ENCODE results near the gene SPOUT1. TPM values are rescaled to one million over a fixed set of nuclear protein-coding genes. Genes with fewer than 3 reads are reported as not detected.

Gene SPOUT1
- total and polyA plus RNA-seq, 10 donors: 31.9 to 54.3 (median 40.1) TPM

DNA sequence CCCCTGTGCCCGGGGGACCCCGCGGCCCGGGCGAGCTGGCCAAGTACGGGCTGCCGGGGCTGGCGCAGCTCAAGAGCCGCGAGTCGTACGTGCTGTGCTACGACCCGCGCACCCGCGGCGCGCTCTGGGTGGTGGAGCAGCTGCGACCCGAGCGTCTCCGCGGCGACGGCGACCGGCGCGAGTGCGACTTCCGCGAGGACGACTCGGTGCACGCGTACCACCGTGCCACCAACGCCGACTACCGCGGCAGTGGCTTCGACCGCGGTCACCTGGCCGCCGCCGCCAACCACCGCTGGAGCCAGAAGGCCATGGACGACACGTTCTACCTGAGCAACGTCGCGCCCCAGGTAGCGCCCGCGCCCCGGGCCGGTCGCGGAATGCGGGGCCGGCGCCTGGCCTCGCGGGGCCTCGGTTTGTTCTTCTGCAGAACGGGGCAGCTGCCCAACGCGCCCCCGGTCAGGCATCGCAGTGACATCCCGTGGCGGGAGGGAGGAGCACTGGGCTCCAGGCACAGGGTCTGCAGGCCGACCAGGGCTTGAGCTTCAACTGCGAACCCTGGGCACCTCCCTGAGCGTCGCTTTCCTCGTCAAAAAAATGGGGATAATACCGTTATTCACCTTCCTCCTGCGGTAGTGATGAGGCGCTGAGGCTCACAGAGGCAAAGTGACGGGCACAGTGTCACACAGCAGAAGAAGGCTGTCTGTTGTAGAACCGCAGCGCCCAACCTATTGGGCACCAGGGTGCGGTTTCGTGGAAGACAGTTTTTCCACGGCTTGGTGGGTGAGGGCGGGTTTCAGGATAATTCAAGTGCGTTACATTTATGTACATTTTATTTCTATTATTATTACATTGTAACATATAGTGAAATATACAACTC lies 10.5 kb downstream of the SPOUT1 start:
- H3K4me3 ChIP-seq: peak overlapping the region; percentile 56 to 79 (median 73)
- DNase-seq: peak; percentile 90
- H3K9me3 ChIP-seq: no peaks in the 10 kb centered on the region
- peaks cover 7 to 41% (median 20%) of the 10 kb centered on the region in 6 donors for H3K4me1 ChIP-seq
- TF ChIP-seq, protein P1, sequence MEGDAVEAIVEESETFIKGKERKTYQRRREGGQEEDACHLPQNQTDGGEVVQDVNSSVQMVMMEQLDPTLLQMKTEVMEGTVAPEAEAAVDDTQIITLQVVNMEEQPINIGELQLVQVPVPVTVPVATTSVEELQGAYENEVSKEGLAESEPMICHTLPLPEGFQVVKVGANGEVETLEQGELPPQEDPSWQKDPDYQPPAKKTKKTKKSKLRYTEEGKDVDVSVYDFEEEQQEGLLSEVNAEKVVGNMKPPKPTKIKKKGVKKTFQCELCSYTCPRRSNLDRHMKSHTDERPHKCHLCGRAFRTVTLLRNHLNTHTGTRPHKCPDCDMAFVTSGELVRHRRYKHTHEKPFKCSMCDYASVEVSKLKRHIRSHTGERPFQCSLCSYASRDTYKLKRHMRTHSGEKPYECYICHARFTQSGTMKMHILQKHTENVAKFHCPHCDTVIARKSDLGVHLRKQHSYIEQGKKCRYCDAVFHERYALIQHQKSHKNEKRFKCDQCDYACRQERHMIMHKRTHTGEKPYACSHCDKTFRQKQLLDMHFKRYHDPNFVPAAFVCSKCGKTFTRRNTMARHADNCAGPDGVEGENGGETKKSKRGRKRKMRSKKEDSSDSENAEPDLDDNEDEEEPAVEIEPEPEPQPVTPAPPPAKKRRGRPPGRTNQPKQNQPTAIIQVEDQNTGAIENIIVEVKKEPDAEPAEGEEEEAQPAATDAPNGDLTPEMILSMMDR (IDR thresholded peaks at IDR 0.05 in 8 of 11, conservative IDR thresholded peaks at IDR 0.05 in 3 of 11): no peak
- peak in 1 of 3 donors; percentile 48 for TF ChIP-seq POLR2AphosphoS5 (IDR thresholded peaks at IDR 0.05)
- H3K27ac ChIP-seq: peak overlapping the region in 7 of 8 donors; percentile 27 to 91 (median 85)
- peaks cover 0 to 35% (median 28%) of the 10 kb centered on the region in 6 donors for H3K36me3 ChIP-seq
- intact Hi-C loops (cut with DNase I; ENCODE audit: low total_unique reads): no loop called here
- WGBS, 5 donors: 10 to 52% (median 12%) methylated on average over 17 to 90 of the region's 90 CpGs
- no peaks in the 10 kb centered on the region for H3K27me3 ChIP-seq (replicated peaks in 1 of 7)

DNA sequence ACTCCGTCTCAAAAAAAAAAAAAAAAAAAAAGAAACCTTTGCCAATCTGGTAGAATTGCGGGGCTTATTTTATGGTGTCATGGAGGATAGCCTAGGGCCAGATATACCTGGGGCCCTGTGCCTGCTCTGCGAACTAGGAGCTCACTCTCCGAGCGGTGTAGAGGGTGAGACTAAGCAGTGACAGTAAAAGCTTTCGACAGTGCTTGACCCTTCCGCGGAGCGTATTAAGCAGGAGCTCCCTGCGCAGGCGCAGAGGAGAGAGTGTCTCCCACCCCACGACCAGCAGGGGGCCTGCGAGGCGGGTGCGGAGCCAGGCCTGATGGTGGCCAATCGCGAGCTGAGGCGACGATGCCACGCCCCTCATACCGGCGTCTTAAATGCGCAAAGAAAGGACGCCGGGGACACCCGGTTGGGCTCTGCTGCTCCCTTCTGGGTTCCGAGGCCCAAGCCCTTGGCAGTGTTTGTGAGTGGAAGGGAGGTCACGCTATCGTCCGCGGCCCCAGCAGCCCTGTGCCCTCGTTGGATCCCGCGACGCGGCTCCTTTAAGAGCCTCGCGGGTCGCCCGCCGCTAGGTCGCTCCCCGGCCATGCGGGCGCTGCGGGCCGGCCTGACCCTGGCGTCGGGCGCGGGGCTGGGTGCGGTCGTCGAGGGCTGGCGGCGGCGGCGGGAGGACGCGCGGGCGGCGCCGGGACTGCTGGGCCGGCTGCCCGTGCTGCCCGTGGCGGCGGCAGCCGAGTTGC lies 11.3 kb downstream of the SPOUT1 start, which contains the start of gene ENDOG:
ENDOG (plus strand) TSS at position 402 of the 740 bp plus-strand sequence; CDS start at position 587, 185 bp downstream.
- H3K4me3 ChIP-seq: peak within 1 kb of the TSS; percentile 56 to 79 (median 73)
- peak; percentile 99 for DNase-seq
- H3K27ac ChIP-seq: peak within 1 kb of the TSS; percentile 76 to 91 (median 83)
- H3K9me3 ChIP-seq: no peaks in the 10 kb centered on the region
- peaks cover 0 to 27% (median 20%) of the 10 kb centered on the region in 6 donors for H3K36me3 ChIP-seq
- intact Hi-C loops (cut with DNase I; ENCODE audit: low total_unique reads): no loop called here
- H3K27me3 ChIP-seq (replicated peaks in 1 of 7): no peaks in the 10 kb centered on the region
- WGBS, 5 donors: 0 to 1% (median 0%) methylated on average over 23 to 70 of the region's 70 CpGs
- peak; percentile 83 to 90 (median 89) for TF ChIP-seq POLR2AphosphoS5 (IDR thresholded peaks at IDR 0.05)
- TF ChIP-seq, protein P1 (IDR thresholded peaks at IDR 0.05 in 8 of 11, conservative IDR thresholded peaks at IDR 0.05 in 3 of 11): peak; percentile 98 to 99 (median 99)
- TF ChIP-seq POLR2A (IDR thresholded peaks at IDR 0.05): peak; percentile 24 to 67 (median 33)
- peaks cover 7 to 41% (median 20%) of the 10 kb centered on the region in 6 donors for H3K4me1 ChIP-seq

DNA sequence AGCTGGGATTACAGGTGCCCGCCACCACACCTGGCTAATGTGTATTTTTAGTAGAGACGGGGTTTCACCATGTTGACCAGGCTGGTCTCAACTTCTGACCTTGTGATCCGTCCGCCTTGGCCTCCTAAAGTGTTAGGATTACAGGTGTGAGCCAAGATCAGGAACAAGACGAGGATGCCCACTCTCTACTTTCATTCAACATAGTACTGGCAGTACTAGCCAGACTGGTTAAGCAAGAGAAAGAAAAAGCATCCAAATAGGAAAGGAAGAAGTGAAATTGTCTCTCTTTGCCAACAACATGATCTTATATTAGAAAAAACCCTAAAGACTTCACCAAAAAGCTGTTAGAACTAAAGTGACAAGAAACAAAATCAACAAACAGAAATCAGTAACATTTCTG lies 18.7 kb downstream of the SPOUT1 start:
- H3K27ac ChIP-seq: no peak overlapping the region
- 72 to 91% (median 84%) methylated on average over 5 of the region's 5 CpGs for WGBS, 5 donors
- H3K27me3 ChIP-seq (replicated peaks in 1 of 7): no peaks in the 10 kb centered on the region
- H3K4me3 ChIP-seq: no peak overlapping the region
- H3K4me1 ChIP-seq: no peaks in the 10 kb centered on the region
- no peak for TF ChIP-seq POLR2AphosphoS5 (IDR thresholded peaks at IDR 0.05)
- TF ChIP-seq POLR2A (IDR thresholded peaks at IDR 0.05): no peak
- TF ChIP-seq, protein P1 (IDR thresholded peaks at IDR 0.05 in 8 of 11, conservative IDR thresholded peaks at IDR 0.05 in 3 of 11): no peak
- peaks cover 0 to 45% (median 33%) of the 10 kb centered on the region in 6 donors for H3K36me3 ChIP-seq
- H3K9me3 ChIP-seq: no peaks in the 10 kb centered on the region
- no peak for DNase-seq
- intact Hi-C loops (cut with DNase I; ENCODE audit: low total_unique reads): no loop called here
